Trophoblast cell (in vitro differentiated cells and primary cell): ENCODE measurements around the gene TMEM88.
A peak's percentile ranks its signal among the peaks of the same experiment; 100 is the strongest.

Experiments used
- DNase-seq, 2 donors: peaks; one replicate each; pipeline ENCODE4 v3.0.0-alpha.2; 2016
- H2AFZ ChIP-seq: 2 replicates; pipeline ENCODE4 v1.6.1; 2013; ENCODE audit warnings: low read length, moderate library complexity, mild to moderate bottlenecking; ENCODE audit not compliant: insufficient read depth, poor library complexity
- H2AK5ac ChIP-seq: 2 replicates; pipeline ENCODE4 v1.6.1; 2013; ENCODE audit warnings: mild to moderate bottlenecking, low read length
- H2BK120ac ChIP-seq: 2 replicates; pipeline ENCODE4 v1.6.1; 2013; ENCODE audit warnings: low read length, mild to moderate bottlenecking, moderate library complexity; ENCODE audit not compliant: insufficient read depth, poor library complexity
- H2BK12ac ChIP-seq: 2 replicates; pipeline ENCODE4 v1.6.1; 2013; ENCODE audit warnings: mild to moderate bottlenecking, low read length, moderate library complexity
- H2BK5ac ChIP-seq: 2 replicates; pipeline ENCODE4 v1.6.1; 2013; ENCODE audit warnings: low read length, low read depth, moderate library complexity, mild to moderate bottlenecking; ENCODE audit not compliant: poor library complexity
- H3K14ac ChIP-seq: 2 replicates; pipeline ENCODE4 v1.6.1; 2013; ENCODE audit warnings: mild to moderate bottlenecking, low read length
- H3K18ac ChIP-seq: 2 replicates; pipeline ENCODE4 v1.6.1; 2013; ENCODE audit warnings: mild to moderate bottlenecking, low read length
- H3K23ac ChIP-seq: 2 replicates; pipeline ENCODE4 v1.6.1; 2013; ENCODE audit warnings: low read length
- H3K27ac ChIP-seq: 2 replicates; pipeline ENCODE4 v1.5.1; 2013; ENCODE audit warnings: low read depth, mild to moderate bottlenecking, inconsistent platforms, low read length, moderate library complexity
- H3K27me3 ChIP-seq: 2 replicates; pipeline ENCODE4 v1.6.1; 2013; ENCODE audit warnings: inconsistent platforms, mild to moderate bottlenecking, low read length, moderate library complexity; ENCODE audit not compliant: insufficient read depth
- H3K36me3 ChIP-seq, 2 experiments: 1 replicate in 1 of 2; 2 replicates in 1 of 2; pipeline ENCODE4 v1.6.1; 2013; ENCODE audit warnings: low read length in 2 of 2, mild to moderate bottlenecking in 2 of 2, moderate library complexity in 1 of 2; ENCODE audit not compliant: insufficient read depth in 2 of 2, control insufficient read depth in 1 of 2
- H3K4ac ChIP-seq: 2 replicates; pipeline ENCODE4 v1.6.1; 2013; ENCODE audit warnings: low read depth, mild to moderate bottlenecking, low read length, moderate library complexity
- H3K4me1 ChIP-seq, 2 experiments: 1 replicate in 1 of 2; 2 replicates in 1 of 2; pipeline ENCODE4 v1.6.1; 2013; ENCODE audit warnings: low read length in 2 of 2, mild to moderate bottlenecking in 2 of 2, moderate library complexity in 1 of 2; ENCODE audit not compliant: insufficient read depth in 2 of 2, control insufficient read depth in 1 of 2
- H3K4me2 ChIP-seq: 2 replicates; pipeline ENCODE4 v1.6.1; 2013; ENCODE audit warnings: inconsistent platforms, mild to moderate bottlenecking, low read length, moderate library complexity
- H3K4me3 ChIP-seq: 2 replicates; pipeline ENCODE4 v1.5.1; 2013; ENCODE audit warnings: mild to moderate bottlenecking, low read depth, low read length, inconsistent platforms
- H3K79me1 ChIP-seq: one replicate; pipeline ENCODE4 v1.6.1; 2013; ENCODE audit warnings: low read length
- H3K79me2 ChIP-seq: 2 replicates; pipeline ENCODE4 v1.6.1; 2013; ENCODE audit warnings: low read length, mild to moderate bottlenecking; ENCODE audit not compliant: control insufficient read depth, insufficient read depth, poor library complexity
- H3K9ac ChIP-seq: 2 replicates; pipeline ENCODE4 v1.6.1; 2013; ENCODE audit warnings: mild to moderate bottlenecking, low read length
- H3K9me3 ChIP-seq: 2 replicates; pipeline ENCODE4 v1.6.1; 2013; ENCODE audit warnings: low read depth, mild to moderate bottlenecking, control low read depth, inconsistent platforms, low read length; ENCODE audit not compliant: insufficient read depth
- H4K12ac ChIP-seq: 2 replicates; pipeline ENCODE4 v1.6.1; 2013; ENCODE audit warnings: low read depth, mild to moderate bottlenecking, low read length, moderate library complexity
- H4K8ac ChIP-seq: 2 replicates; pipeline ENCODE4 v1.6.1; 2013; ENCODE audit warnings: low read depth, mild to moderate bottlenecking, low read length, moderate library complexity
- H4K91ac ChIP-seq: one replicate; pipeline ENCODE4 v1.6.1; 2013; ENCODE audit warnings: low read depth, mild to moderate bottlenecking, low read length, moderate library complexity
- WGBS: extraction: QIAGEN DNeasy Blood & Tissue Kit; methylation state at CpG from one replicate; pipeline ENCODE4 v1.1.7; 2013; ENCODE audit warnings: missing lambda C conversion rate; ENCODE audit not compliant: insufficient read length, insufficient coverage; ENCODE audit errors: extremely low coverage; 5-methylcytosine and 5-hydroxymethylcytosine counted together

TMEM88 gene

GRCh38 chr17:7852262-7852670 is 2.6 kb upstream of the TMEM88 start:
- Histone ChIP-seq H3K18ac (no peak overlapping the region), H3K27me3 (no peaks in the 10 kb centered on the region), H2AK5ac (no peak overlapping the region), H3K9me3 (peaks cover 4% of the 10 kb centered on the region), H3K36me3 (peaks cover 63 to 70% of the 10 kb centered on the region in 2 experiments), H3K23ac (no peak overlapping the region), H4K12ac (no peak overlapping the region), H3K14ac (no peak overlapping the region), H3K9ac (no peak overlapping the region), H3K4ac (no peak overlapping the region), H4K8ac (no peak overlapping the region), H3K79me2 (peaks cover 1% of the 10 kb centered on the region), H2BK12ac (no peak overlapping the region), H3K4me3 (no peak overlapping the region), H2BK120ac (no peak overlapping the region), H3K4me1 (peaks cover 16 to 30% of the 10 kb centered on the region in 2 experiments), H3K4me2 (no peak overlapping the region), H4K91ac (no peak overlapping the region), H2BK5ac (no peak overlapping the region), H2AFZ (no peak overlapping the region), H3K27ac (no peak overlapping the region), H3K79me1 (peaks cover 12% of the 10 kb centered on the region)
- DNase-seq: no peak
- no CpG with 5 or more reads among the region's 20 CpGs for WGBS

GRCh38 chr17:7852919-7853690 is 1.8 kb upstream of the TMEM88 start:
- Histone ChIP-seq H2BK120ac (no peak overlapping the region), H2AK5ac (no peak overlapping the region), H3K79me1 (peaks cover 19% of the 10 kb centered on the region), H3K18ac (peak overlapping the region; percentile 39), H3K23ac (no peak overlapping the region), H2BK12ac (no peak overlapping the region), H3K4me2 (no peak overlapping the region), H3K14ac (no peak overlapping the region), H3K79me2 (peaks cover 2% of the 10 kb centered on the region), H3K27me3 (no peaks in the 10 kb centered on the region), H3K27ac (no peak overlapping the region), H2BK5ac (no peak overlapping the region), H3K9me3 (peaks cover 4% of the 10 kb centered on the region), H4K91ac (no peak overlapping the region), H3K9ac (no peak overlapping the region), H3K36me3 (peaks cover 57 to 63% of the 10 kb centered on the region in 2 experiments), H4K12ac (no peak overlapping the region), H2AFZ (no peak overlapping the region), H3K4ac (no peak overlapping the region), H3K4me3 (no peak overlapping the region), H4K8ac (no peak overlapping the region), H3K4me1 (peaks cover 16 to 31% of the 10 kb centered on the region in 2 experiments)
- DNase-seq: no peak
- WGBS: no CpG with 5 or more reads among the region's 51 CpGs

- no peak overlapping the region for H3K4me2 ChIP-seq
- no peak overlapping the region for H4K91ac ChIP-seq
- H3K27me3 ChIP-seq: no peaks in the 10 kb centered on the region
- peaks cover 2% of the 10 kb centered on the region for H3K79me2 ChIP-seq
- H3K27ac ChIP-seq: no peak overlapping the region
- no peak overlapping the region for H2BK5ac ChIP-seq
- H3K79me1 ChIP-seq: peaks cover 19% of the 10 kb centered on the region
- H3K18ac ChIP-seq: no peak overlapping the region
- H4K8ac ChIP-seq: no peak overlapping the region
- H3K23ac ChIP-seq: no peak overlapping the region
- no peak overlapping the region for H3K4me3 ChIP-seq
- no peak overlapping the region for H2BK12ac ChIP-seq
- peaks cover 51 to 58% of the 10 kb centered on the region in 2 experiments for H3K36me3 ChIP-seq
- no peak overlapping the region for H3K9ac ChIP-seq
- no peak overlapping the region for H3K14ac ChIP-seq
- whole genome bisulfite sequencing: no CpG with 5 or more reads among the region's 21 CpGs
- no peak overlapping the region for H3K4ac ChIP-seq
- H4K12ac ChIP-seq: no peak overlapping the region
- H2AK5ac ChIP-seq: no peak overlapping the region
- no peak overlapping the region for H2BK120ac ChIP-seq
- peaks cover 18 to 36% of the 10 kb centered on the region in 2 experiments for H3K4me1 ChIP-seq
- DNase-seq: no peak
- no peak overlapping the region for H2AFZ ChIP-seq
- peaks cover 4% of the 10 kb centered on the region for H3K9me3 ChIP-seq
Observed at GRCh38 chr17:7853691-7854038, 1.2 kb upstream of the TMEM88 start.

DNA sequence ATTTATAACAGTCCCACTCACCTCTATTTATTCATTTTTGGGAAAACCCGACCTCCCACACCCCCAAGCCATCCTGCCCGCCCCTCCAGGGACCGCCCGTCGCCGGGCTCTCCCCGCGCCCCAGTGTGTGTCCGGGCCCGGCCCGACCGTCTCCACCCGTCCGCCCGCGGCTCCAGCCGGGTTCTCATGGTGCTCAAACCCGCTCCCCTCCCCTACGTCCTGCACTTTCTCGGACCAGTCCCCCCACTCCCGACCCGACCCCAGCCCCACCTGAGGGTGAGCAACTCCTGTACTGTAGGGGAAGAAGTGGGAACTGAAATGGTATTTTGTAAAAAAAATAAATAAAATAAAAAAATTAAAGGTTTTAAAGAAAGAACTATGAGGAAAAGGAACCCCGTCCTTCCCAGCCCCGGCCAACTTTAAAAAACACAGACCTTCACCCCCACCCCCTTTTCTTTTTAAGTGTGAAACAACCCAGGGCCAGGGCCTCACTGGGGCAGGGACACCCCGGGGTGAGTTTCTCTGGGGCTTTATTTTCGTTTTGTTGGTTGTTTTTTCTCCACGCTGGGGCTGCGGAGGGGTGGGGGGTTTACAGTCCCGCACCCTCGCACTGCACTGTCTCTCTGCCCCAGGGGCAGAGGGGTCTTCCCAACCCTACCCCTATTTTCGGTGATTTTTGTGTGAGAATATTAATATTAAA is 638 bp upstream of the TMEM88 start:
- Histone ChIP-seq H3K27ac (no peak overlapping the region), H4K91ac (no peak overlapping the region), H3K14ac (no peak overlapping the region), H3K9ac (no peak overlapping the region), H3K9me3 (peaks cover 4% of the 10 kb centered on the region), H3K4me1 (peaks cover 18 to 37% of the 10 kb centered on the region in 2 experiments), H2AFZ (no peak overlapping the region), H3K36me3 (peaks cover 48 to 52% of the 10 kb centered on the region in 2 experiments), H3K4ac (no peak overlapping the region), H4K12ac (no peak overlapping the region), H3K18ac (no peak overlapping the region), H3K4me2 (peak overlapping the region; percentile 48), H2BK12ac (no peak overlapping the region), H3K79me2 (peaks cover 2% of the 10 kb centered on the region), H3K27me3 (no peaks in the 10 kb centered on the region), H4K8ac (no peak overlapping the region), H3K23ac (no peak overlapping the region), H3K4me3 (no peak overlapping the region), H2BK5ac (no peak overlapping the region), H3K79me1 (peaks cover 19% of the 10 kb centered on the region), H2AK5ac (no peak overlapping the region), H2BK120ac (no peak overlapping the region)
- no CpG with 5 or more reads among the region's 31 CpGs for WGBS
- DNase-seq: no peak
